A172 (cell line): ENCODE results near the gene YDJC. TPM values are rescaled to one million over a fixed set of nuclear protein-coding genes. Genes with fewer than 3 reads are reported as not detected.
"Not testable (repeated sequence)": the region's sequence is repeated elsewhere in the genome, so short reads cannot be mapped to it uniquely, and the experiment has no call there.

Experiments used
- DNase-seq: peaks from one replicate; pipeline ENCODE4 v3.0.0-alpha.2; 2015; ENCODE audit warnings: low spot score
- total RNA-seq: library from RNA; depleted of rRNA; stranded (reverse); fragments of >200 nt; shearing (Covaris generic); gene quantifications from 2 replicates; pipeline ENCODE4 v1.2.3, GENCODE V29; 2014

The YDJC gene
- total RNA-seq, 1 experiment from 2014 or later: 15.1 TPM

DNA sequence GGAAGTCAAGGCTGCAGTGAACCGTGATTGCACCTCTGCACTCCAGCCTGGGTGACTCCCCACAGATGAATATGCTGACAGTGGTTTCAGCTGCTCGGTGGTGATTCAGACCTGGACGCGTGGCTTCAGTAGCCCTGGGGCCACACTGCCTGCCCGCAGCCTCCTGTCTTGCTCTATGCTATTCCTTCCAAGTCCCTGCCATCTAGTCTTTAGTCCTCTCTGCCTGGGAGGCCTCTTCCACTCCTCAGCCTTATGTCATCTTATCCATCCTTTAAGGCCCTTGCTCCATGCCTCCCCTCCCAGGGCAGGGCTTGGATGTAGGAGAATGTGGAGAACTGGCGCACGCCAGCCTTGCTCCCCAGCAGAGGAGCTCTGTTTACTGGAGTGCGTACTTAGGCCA lies 23.0 kb downstream of the YDJC start:
- DNase-seq: no peak

DNA sequence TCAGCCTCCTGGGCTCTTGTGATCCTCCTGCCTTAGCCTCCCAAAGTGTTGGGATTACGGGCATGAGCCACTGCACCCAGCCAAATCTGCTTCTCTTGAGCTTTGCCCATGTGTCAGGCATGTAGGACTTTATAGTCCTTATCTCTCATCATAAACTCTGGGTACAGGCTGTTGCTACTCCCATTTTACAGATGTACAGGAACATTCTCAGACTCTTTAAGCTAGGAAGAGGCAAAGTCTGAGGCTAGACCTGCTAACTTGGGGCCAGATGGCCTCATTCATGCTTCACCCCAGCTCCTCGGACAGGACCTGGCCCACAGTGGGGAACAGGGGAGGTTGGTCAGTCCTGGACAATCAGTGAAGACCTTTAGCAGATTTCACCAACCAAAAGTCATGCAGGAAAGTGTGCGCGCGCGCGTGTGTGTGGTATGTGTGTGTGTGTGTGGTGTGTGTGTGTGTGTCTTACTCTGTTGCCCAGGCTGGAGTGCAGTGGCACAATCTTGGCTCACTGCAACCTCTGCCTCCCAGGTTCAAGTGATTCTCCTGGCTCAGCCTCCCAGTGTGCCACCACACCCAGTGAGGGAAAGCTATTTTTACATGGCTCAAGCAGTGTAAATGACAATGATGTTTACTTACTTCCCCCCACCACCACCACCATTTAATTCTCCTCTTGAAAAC lies 23.8 kb downstream of the YDJC start:
- DNase-seq: no peak

GRCh38 chr22:21603973-21604372 lies 25.8 kb downstream of the YDJC start:
- DNase-seq: no peak

GRCh38 chr22:21602579-21602978 lies 27.2 kb downstream of the YDJC start:
- no peak for DNase-seq

- DNase-seq: no peak
Measured at GRCh38 chr22:21599053-21599893, 30.5 kb downstream of the YDJC start.

GRCh38 chr22:21598302-21598701 lies 31.5 kb downstream of the YDJC start:
- no peak for DNase-seq

GRCh38 chr22:21596356-21597135 lies 33.3 kb downstream of the YDJC start:
- DNase-seq: not testable (repeated sequence)

DNA sequence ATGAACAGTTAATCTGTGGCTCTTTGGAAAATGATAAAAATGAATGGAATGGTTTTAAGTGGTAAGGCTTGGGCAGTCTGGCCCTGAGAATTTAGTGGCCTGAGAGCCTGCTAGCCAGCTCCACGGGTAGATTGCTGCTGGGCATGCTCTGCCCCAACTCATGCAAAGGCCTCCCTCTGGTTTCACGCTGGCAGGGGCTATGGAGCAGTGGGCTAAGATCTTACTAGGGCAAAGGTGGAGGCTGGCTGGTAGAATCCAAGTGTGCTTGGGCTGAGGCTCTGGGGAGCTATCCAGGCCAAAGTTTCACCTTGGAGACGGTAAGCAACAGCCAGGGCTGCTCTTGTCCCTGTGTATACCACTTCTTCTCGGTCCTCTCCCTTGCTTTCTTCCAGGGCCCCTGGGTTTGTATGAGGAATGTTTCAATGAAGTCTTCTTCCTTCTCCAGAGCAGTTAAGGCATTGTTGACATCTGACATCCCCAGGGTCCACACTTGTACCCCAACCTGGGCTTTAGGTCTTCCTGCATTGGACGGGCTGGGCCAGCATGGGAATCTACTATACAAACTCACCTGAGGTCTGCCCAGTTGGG lies 34.9 kb downstream of the YDJC start:
- no peak for DNase-seq

GRCh38 chr22:21593406-21594232 lies 36.2 kb downstream of the YDJC start:
- DNase-seq: no peak

GRCh38 chr22:21592422-21592821 lies 37.4 kb downstream of the YDJC start:
- DNase-seq: no peak

GRCh38 chr22:21591695-21592094 lies 38.1 kb downstream of the YDJC start:
- no peak for DNase-seq

- DNase-seq: no peak
Measured at GRCh38 chr22:21590809-21591641, 38.8 kb downstream of the YDJC start.

- no peak for DNase-seq
Measured at GRCh38 chr22:21589396-21589795, 40.4 kb downstream of the YDJC start.

- no peak for DNase-seq
Measured at GRCh38 chr22:21587803-21588611, 41.8 kb downstream of the YDJC start.

GRCh38 chr22:21585389-21585788 lies 44.4 kb downstream of the YDJC start:
- DNase-seq: no peak

DNA sequence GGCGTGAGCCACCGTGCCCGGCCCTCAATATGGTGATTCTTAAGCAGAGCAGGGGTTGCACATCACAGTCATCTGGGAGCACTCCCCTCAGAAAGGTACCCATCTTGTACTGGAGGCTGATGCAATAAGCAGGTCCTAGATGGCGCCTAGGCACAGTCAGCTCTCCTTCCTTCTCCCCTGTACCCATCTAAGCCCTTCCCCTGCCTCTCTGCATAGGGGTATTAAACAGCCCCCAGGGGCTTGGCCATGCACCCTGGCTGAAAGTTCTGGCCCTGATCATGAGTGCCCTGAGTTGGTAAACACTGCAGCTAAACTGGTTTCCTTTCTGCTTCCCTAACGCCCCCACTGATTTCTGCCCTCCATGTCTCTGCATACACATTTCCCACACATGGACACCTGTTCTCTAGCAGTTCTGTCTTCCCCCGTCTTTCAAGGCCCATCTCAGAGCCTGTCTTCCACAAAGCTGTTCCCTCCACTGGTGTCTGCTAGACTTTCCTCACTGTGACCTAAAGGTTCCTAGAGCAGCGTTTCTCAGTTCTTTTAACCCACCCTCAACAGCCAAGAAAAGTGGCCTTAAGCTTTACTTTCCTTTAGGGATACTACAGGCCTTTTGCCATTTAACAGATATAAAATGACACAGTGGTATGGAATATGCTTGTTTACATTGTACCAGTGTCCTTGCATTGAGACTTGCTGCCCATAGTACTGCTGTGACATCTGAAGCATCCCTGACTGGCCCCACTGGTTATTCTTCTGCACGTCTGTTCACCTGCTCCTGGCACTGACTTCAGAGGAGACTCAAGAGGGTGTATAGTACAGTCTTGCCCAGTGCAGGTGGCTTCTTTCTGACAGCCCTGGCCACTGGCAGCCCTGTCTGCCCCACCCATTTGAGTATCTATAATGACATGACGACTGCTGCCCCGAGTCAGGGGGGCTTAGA lies 46.8 kb downstream of the YDJC start:
- DNase-seq: no peak

GRCh38 chr22:21581009-21581713 lies 48.7 kb downstream of the YDJC start:
- not testable (repeated sequence) for DNase-seq

DNA sequence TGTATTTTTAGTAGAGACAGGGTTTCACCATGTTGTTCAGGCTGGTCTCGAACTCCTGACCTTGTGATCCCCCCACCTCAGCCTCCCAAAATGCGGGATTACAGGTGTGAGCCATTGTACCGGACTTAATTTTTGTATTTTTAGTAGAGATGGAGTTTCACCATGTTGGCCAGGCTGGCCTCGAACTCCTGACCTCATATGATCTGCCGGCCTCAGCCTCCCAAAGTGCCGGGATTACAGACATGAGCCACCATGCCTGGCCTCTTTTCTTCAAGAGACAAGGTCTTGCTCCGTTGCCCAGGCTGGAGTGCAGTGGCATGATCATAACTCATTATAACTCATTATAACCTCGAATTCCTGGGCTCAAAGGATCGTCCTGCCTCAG lies 49.2 kb downstream of the YDJC start:
- DNase-seq: not testable (repeated sequence)
